Ureter (tissue), 1 donor: Measurements from ENCODE around the gene LDLRAP1. TPM values are rescaled to one million over a fixed set of nuclear protein-coding genes. Genes with fewer than 3 reads are reported as not detected.
A peak's percentile ranks its signal among the peaks of the same experiment; 100 is the strongest.

Experiments
- DNase-seq: peaks from one replicate; pipeline ENCODE4 v3.0.0-alpha.2; 2020; ENCODE audit warnings: low spot score
- total RNA-seq: library from RNA; stranded (reverse); gene quantifications from one replicate; pipeline ENCODE4 v1.2.4, GENCODE V29; 2023
- donor health status: DM: yes; HTN: yes; CAD: no.

The LDLRAP1 gene
- total RNA-seq, 1 donor from 2014 or later: 14.4 TPM

GRCh38 chr1:25607123-25607522 is 63.7 kb downstream of the LDLRAP1 start:
- no peak for DNase-seq

GRCh38 chr1:25608488-25609178 is 65.2 kb downstream of the LDLRAP1 start:
- peak; percentile 89 for DNase-seq

- DNase-seq: no peak
Measured at GRCh38 chr1:25609921-25610320, 66.5 kb downstream of the LDLRAP1 start.

GRCh38 chr1:25610822-25611630 is 67.6 kb downstream of the LDLRAP1 start:
- DNase-seq: no peak

GRCh38 chr1:25611843-25612242 is 68.4 kb downstream of the LDLRAP1 start:
- no peak for DNase-seq

GRCh38 chr1:25612421-25612820 is 69.0 kb downstream of the LDLRAP1 start:
- no peak for DNase-seq

- DNase-seq: no peak
Measured at GRCh38 chr1:25613091-25613490, 69.7 kb downstream of the LDLRAP1 start.

GRCh38 chr1:25614501-25615171 is 71.2 kb downstream of the LDLRAP1 start:
- no peak for DNase-seq

- no peak for DNase-seq
Measured at GRCh38 chr1:25615172-25615541, 71.8 kb downstream of the LDLRAP1 start.

- no peak for DNase-seq
Measured at GRCh38 chr1:25615563-25616094, 72.2 kb downstream of the LDLRAP1 start.

GRCh38 chr1:25616095-25616986 is 72.9 kb downstream of the LDLRAP1 start, which contains the start of gene MAN1C1:
Gene MAN1C1 (plus strand): TSS chr1:25616791. CDS start chr1:25617798, 1,007 bp downstream.
- DNase-seq: peak; percentile 85

- no peak for DNase-seq
Measured at GRCh38 chr1:25616987-25617624, 73.7 kb downstream of the LDLRAP1 start.

GRCh38 chr1:25617625-25618432 is 74.4 kb downstream of the LDLRAP1 start:
- peak; percentile 54 for DNase-seq

GRCh38 chr1:25618433-25618808 is 75.0 kb downstream of the LDLRAP1 start:
- no peak for DNase-seq

Other genes with a start within 250 kb of the LDLRAP1 start
- 71.4 TPM for gene TMEM50A, start 205.3 kb upstream of the LDLRAP1 start, total RNA-seq
- 0.29 TPM for gene RHCE, start 122.8 kb upstream of the LDLRAP1 start, total RNA-seq
- 22.3 TPM for gene MACO1, start 112.7 kb upstream of the LDLRAP1 start, total RNA-seq
- gene MAN1C1, start 73.2 kb downstream of the LDLRAP1 start, total RNA-seq: 8.7 TPM